IPS-18c (cell line): ENCODE measurements around the gene CASP8AP2.
"Not testable (repeated sequence)": the region's sequence is repeated elsewhere in the genome, so short reads cannot be mapped to it uniquely, and the experiment has no call there.

Experiments used
- H3K4me3 ChIP-seq: 2 replicates; pipeline ENCODE4 v1.7.0; 2013; ENCODE audit warnings: low read depth, mild to moderate bottlenecking, low read length, moderate library complexity; ENCODE audit not compliant: insufficient read depth
- H3K9me3 ChIP-seq: one replicate; pipeline ENCODE4 v1.6.1; 2013; ENCODE audit warnings: mild to moderate bottlenecking, low read length, moderate library complexity; ENCODE audit not compliant: control insufficient read depth, insufficient read depth

Gene CASP8AP2

DNA sequence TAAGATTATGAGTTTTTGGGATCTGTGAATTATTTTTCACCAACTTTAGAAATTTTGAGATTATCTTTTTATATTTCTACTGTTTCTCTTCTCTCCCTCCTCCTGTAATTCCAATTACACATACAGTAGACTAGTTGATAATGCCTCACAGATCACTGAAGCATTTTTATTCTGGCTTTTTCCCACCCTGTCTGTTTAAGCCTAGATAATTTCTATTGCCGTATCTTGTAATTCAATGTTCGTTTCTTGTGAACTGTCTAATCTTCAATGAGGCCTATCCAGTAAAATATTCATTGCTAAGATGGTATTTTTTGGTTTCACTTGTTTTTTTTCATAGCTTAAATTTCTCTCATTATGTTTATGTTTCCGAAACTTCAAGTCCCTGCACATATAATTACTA lies 22.1 kb upstream of the CASP8AP2 start:
- H3K4me3 ChIP-seq, result no peak overlapping the region
- no peaks in the 10 kb centered on the region for H3K9me3 ChIP-seq

DNA sequence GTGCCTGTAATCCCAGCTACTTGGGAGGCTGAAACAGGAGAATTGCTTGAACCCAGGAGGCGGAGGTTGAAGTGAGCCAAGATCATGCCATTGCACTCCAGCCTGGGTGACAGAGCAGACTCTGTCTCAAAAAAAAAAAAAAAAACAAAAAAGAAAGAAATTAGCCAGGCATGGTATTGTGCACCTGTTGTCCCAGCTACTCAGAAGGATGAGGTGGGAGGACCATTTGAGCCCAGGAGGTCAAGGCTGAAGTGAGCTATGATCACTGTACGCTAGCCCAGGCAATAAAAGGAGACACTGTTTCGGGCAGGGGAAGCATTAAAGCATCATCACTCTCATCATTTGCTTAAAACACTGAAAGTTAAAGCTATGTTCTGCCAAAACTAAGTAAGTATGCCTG lies 16.3 kb upstream of the CASP8AP2 start:
- H3K9me3 ChIP-seq, H3K4me3 ChIP-seq: not testable (repeated sequence)

DNA sequence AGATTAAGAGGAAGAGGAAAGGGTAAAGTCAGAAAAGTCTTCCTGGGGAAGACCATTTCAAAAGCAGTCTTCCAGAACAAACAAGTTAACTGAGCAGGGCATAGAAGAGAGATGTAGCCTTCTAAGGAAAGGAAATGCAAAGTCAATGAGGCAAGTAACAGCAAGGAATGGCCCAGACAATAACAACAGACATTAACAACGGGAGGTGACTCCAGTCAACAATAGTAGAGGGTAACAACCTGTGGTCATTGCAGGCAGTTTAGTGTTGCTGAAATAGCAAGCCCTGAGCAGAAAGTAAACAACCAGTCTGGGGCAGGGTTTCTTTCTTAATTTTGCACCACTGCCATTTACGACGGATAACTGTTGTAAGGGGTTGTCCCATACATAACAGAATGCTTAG lies 12.2 kb upstream of the CASP8AP2 start:
- peak overlapping the region; percentile 91 for H3K4me3 ChIP-seq
- no peaks in the 10 kb centered on the region for H3K9me3 ChIP-seq

DNA sequence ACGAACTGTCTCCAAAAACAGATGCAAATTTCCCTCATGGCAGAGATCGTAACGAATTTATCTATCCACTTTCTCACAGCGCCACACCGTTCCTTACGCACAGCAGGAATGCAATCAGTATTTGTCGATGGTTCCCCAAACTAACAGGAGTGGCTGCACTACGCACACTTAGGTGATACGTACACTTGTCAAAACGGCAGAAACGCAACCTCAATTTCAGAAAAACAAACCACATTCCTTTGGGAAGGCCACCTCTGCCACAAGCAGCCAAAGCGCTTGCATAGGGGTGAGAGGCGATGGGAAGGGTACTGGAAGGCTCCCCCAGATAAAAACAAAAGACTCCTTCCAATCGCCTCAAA lies 10.7 kb upstream of the CASP8AP2 start:
- Histone ChIP-seq H3K4me3 (peak overlapping the region; percentile 91), H3K9me3 (no peaks in the 10 kb centered on the region)

DNA sequence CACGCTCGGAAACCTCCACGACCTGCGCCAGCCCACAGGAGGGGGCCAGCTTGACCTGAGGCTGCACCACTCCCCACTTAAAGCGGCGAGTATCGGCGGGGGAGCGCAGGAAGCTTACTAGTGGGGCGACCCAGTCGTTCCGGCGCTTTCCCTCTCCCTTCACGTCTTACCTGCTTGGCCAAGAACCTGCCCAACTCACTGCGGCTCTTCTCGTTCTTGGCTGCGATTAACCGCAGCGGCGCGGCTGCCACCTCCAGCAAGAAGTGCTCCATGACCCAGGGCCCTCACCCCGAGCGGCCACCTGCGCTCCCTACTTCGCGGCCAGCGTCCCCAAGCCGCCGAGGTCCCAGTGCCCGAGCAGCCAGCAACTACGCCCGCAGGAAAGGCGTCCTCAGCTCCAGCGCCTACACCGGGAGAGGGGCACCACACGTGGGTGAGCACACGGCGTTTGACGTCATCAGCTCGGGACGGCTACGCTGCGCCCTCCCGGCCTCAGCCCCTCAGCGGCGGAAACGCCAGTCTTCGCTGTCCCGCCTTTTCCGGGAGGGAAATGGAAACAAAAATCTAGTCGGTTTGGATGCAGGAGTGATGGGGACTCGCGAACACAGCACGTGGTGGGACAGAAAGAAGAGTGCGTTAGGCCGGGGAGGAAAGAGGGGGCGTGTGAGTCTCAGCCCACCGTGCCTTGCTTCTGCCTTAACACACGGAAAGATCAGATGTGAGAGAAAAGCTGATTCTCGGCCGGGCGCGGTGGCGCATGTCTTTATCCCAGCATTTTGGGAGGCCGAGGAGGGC lies 10.1 kb upstream of the CASP8AP2 start, which contains the start of gene MDN1:
Gene MDN1, minus strand, starts transcription at position 459 of the 795 bp plus-strand sequence. Its CDS starts 187 bp downstream, at position 272.
- Histone ChIP-seq H3K4me3 (peak within 1 kb of the TSS; percentile 91), H3K9me3 (no peaks in the 10 kb centered on the region)

DNA sequence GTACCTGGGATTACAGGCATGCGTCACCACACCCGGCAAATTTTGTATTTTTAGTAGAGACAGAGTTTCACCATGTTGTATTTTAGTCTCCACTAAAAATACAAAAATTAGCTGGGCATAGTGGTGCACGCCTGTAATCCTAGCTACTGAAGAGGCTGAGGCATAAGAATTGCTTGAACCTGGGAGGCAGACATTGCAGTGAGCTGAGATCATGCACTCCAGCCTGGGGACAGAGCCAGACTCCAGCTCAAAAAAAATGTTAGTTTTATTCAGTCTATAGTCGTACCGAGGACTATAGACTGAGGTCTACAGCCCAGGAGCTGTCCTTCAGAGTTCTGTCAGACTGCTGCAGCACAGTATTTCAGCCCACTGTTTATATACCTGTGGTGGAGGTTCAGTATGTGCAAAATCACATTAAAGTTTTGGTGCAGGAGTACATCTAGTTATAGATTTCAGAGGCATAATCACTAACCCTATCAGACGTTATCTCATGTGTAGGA lies 3.6 kb upstream of the CASP8AP2 start:
- Histone ChIP-seq H3K4me3 (no peak overlapping the region), H3K9me3 (no peaks in the 10 kb centered on the region)

DNA sequence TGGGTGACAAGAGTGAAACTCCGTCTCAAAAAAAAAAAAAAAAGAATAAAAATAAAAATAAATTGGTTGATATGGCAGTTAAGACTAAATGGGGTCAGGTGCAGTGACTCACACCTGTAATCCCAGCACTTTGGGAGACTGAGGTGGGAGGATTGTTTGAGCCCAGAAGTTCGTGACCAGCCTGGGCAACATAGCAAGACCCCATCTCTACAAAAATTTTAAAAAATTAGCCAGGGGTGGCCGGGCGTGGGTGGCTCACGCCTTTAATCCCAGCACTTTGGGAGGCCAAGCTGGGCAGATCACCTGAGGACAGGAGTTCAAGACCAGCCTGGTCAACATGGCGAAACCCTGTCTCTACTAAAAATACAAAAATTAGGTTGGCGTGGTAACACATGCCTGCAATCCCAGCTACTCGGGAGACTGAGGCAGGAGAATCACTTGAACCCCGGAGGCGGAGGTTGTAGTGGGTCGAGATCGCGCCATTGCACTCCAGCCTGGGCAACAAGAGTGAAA lies 1.1 kb upstream of the CASP8AP2 start:
- peak overlapping the region; percentile 54; the same call in 1 of the 2 replicates for H3K4me3 ChIP-seq

DNA sequence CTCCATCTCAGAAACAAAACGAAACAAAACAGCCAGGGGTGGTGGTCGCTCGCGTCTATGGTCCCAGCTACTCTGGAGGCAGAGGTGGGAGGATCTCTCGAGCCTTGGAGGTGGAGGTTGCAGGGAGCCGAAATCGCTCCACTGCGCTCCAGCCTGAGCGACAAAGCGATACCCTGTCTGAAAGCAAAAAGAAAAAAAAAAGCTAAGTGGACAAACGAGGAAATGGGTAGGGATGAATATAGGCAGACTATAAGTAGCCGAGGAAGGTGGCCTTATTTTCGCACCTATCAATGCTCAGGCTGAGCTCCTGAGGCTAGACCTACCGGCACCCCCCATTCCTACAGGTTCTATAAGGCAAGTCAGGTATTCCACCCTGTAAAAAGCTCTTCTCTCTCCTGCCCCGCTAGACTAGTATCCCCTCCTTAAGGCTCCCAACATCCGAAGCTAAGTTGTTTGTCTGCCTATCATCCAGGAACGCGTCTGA lies 650 bp upstream of the CASP8AP2 start:
- Histone ChIP-seq H3K9me3 (no peaks in the 10 kb centered on the region), H3K4me3 (peak overlapping the region; percentile 54)

More for the DNA sequence above, 1.1 kb upstream of the CASP8AP2 start:
- not testable (repeated sequence) for H3K9me3 ChIP-seq

DNA sequence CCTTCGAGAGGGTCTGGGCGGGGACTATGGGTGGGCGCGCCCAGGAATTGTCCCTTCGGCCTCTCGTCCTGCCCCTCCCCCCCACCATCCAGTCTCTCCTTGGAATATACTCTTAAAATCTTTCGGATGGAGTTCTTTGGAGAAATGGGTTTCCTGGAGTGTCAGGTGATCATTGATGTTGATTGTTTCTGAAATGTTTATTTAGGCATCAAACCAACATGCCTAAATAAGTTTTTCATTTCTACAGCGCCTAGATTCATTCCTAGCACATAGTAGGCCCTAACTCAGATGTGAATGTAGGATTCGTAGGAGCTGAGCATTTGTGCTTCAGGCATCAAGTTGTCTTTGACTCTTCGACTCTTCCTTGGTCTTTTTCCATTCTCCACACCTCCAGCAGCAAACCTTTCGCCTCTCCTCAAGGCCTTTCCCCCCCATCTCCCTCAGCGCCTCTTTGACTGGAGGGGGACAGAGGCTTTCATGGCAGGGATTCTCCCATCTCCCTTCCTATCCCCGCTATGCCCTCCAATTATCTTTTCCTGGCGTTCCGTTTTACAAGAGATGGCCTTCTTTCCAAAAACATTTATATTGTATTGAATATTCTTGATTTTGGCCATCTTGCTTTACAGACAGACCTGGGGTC lies 610 bp downstream of the CASP8AP2 start:
- peak overlapping the region; percentile 92 for H3K4me3 ChIP-seq
- no peaks in the 10 kb centered on the region for H3K9me3 ChIP-seq

DNA sequence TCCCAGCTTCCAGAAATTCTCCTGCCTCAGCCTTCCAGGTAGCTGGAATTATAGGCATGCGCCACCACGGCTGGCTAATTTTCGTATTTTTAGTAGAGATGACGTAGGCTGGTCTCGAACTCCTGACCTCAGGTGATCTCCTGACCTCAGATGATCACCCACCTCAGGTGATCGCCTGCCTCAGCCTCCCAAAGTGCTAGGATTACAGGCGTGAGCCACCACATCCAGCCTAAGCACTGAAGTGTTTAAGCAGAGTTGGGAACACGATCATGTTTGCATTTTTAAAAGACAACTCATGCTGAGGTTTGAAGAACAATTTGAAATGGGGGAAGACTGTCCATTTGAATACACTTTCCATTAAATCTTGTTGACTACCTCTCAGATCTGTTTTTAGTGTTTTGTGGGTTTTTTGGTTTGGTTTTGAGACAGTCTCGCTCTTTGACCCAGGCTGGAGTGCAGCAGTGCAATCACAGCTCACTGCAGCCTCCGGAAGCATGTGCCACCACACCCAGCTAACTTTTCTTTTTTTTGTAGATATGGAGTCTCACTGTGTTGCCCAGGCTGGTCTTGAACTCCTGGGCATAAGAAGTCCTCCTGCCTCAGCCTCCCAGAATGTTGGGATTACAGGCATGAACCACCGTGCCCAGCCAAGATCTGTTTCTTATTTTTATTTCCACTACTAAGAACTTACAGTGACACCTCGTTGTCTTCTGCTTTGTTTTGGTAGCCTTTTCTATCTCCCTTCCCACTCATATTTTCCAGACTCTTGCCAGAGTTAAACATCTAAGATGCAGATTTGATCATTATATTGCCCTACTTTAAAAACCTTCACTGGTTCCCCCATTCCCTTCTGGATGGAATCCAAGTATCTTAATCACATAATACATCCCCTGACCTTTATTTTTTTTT lies 5.5 kb downstream of the CASP8AP2 start:
- Histone ChIP-seq H3K4me3 (no peak overlapping the region), H3K9me3 (no peaks in the 10 kb centered on the region)

DNA sequence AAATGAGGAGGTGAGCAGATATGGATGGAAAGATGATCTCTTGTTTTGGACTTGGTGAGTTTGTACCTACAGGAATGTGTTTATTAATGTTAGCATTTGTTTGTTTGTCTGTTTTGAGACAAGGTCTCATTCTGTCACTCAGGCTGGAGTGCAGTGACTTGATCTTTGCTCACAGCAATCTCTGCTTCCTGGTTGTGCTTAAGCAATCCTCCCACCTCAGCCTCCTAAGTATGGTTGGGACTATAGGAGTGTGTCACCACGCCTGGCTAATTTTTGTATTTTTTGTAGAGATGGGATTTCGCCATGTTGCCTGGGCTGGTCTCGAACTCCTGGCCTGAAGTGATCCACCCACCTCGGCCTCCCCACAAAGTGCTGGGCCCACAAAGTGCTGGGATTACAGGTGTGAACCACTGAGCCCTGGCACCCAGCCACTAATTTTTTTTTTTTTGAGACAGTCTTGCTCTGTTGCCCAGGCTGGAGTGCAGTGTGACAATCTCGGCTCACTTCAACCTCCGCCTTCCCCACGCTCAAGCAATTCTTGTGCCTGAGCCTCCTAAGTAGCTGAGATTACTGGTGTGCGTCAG lies 7.1 kb downstream of the CASP8AP2 start:
- Histone ChIP-seq H3K9me3 (no peaks in the 10 kb centered on the region), H3K4me3 (no peak overlapping the region)

DNA sequence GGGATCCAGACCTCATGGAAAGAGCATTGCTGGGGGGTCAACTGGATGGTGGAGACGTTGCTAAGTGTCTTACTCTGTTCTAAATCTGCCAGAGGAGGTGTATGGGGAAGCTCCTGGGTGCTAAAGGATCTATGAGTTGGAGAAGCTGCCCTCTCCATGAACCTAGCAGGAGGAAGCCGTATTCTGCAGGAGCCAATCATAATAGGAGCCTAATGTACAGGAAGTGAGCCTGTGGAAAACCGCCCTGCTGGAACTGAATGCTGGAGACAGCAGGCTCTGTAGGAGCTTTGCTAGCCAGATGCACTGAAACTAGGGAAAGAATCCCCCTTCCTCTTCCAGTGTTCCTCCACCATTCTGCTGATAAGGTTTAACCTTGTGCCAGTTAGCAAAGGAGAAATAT lies 10.9 kb downstream of the CASP8AP2 start:
- H3K9me3 ChIP-seq, result no peaks in the 10 kb centered on the region

DNA sequence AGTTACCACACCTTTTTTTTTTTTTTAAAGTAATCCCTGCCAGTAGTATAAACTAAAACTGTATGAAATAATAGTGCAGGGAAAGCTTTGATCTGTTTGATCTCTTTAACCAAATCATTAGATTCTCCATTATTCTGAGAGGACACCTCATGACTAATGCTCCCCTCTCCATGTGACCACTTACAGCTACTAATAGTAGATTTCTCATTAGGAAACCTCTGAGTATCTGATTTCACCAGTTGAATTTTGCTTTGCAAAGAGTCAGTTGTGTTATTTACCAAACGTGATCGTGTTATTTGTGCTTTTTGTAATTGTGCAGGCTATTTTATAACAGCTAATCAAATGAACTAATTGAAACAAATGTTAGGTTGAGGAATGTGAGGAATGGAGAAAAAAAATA lies 12.5 kb downstream of the CASP8AP2 start:
- Histone ChIP-seq H3K9me3 (no peaks in the 10 kb centered on the region), H3K4me3 (no peak overlapping the region)

More for the DNA sequence above, 10.9 kb downstream of the CASP8AP2 start:
- no peak overlapping the region for H3K4me3 ChIP-seq

DNA sequence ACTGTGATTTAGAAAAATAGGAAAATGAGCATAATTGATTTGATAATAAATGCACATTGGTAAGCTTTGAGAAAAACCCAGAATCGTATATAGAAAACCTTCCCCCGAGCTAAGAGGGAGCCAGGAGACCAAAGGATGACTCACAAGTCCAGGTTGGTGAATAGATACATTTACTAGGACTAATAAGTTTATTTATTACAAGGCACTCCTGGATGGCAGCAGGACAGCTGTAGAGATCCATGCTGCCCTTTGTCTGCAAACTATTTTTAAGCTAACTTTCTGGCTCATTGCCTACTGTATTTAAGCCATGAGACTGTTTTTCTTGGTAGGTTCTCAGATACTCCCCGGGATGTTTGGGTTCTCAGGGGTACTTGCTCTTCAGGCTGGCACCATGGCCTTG lies 13.4 kb downstream of the CASP8AP2 start:
- no peaks in the 10 kb centered on the region for H3K9me3 ChIP-seq
- H3K4me3 ChIP-seq, result no peak overlapping the region

DNA sequence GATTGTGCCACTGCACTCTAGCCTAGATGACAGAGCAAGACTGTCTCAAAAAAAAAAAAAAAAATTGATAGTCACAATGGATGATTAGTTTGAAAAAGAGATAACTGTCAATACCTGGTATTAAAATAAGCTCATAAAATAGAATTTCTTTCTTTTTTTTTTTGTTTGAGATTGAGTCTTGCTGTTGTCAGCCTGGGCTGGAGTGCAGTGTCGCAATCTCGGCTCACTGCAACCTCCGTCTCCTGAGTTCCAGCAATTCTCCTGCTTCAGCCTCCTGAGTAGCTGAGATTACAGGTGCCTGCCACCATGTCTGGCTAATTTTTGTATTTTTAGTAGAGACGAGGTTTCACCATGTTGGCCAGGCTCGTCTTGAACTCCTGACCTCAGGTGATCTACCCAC lies 17.8 kb downstream of the CASP8AP2 start:
- H3K9me3 ChIP-seq, H3K4me3 ChIP-seq: not testable (repeated sequence)

DNA sequence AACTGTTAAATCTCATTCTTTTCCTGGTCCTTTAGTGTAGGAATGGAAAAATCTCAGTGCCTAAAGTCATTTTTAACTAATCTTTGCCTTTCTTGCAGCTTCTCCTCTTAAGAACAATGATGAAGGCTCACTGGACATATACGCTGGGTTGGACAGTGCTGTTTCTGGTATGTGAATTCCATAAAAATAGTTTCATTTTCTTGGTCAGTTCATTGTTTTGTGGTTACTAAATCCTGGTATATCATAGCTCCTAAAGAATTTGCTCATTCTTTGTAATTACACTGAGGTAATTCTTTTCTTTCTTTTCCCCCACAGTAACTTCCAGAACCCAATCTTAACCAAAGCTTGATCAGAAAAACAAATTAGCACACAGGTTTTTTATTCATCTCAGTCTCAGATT lies 23.4 kb downstream of the CASP8AP2 start:
- H3K4me3 ChIP-seq, result no peak overlapping the region

DNA sequence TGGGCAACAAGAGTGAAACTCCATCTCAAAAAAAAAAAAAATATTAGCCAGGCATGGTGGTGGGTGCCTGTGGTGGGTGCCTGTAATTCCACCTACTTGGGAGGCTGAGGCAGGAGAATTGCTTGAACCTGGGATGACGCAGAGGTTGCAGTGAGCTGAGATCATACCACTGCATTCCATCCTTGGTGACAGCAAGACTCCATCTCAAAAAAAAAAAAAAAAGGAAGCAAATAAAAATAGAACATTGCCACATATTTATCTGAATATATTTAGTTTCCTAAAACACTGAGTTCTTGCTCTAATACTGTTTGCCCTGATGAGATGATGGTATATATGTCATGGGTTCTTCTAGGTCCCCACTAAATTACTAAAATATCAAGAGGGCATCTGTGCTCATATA lies 28.4 kb downstream of the CASP8AP2 start:
- no peak overlapping the region for H3K4me3 ChIP-seq
- H3K9me3 ChIP-seq, result no peaks in the 10 kb centered on the region

More for the DNA sequence above, 23.4 kb downstream of the CASP8AP2 start:
- H3K9me3 ChIP-seq, result no peaks in the 10 kb centered on the region
